PC-9 (cell line): Measurements from ENCODE around the gene ISG15.

Experiments
- CTCF ChIP-seq: fragments of 200-600 bp; sonication (generic); conservative IDR thresholded peaks from 2 replicates; pipeline ENCODE4 v1.6.1; 2017; ENCODE audit warnings: mixed run types, antibody characterized with exemption, mild to moderate bottlenecking, moderate library complexity
- EZH2 ChIP-seq: fragments of 200-600 bp; sonication (generic); IDR thresholded peaks from 2 replicates; pipeline ENCODE4 v1.8.0; 2017; ENCODE audit warnings: antibody characterized with exemption, low read depth

GRCh38 chr1:964691-965525 is 48.4 kb upstream of the ISG15 start:
- TF ChIP-seq CTCF (no peak), EZH2 (no peak)
